A549 treated with CpdA at 1 μM for 4 hours (cell line): ENCODE results near the gene ARL14. TPM values are rescaled to one million over a fixed set of nuclear protein-coding genes. Genes with fewer than 3 reads are reported as not detected.

ENCODE experiments used
- total RNA-seq: library from RNA; stranded (reverse); fragments of 200-300 nt; extraction: Qiagen RNA extraction; gene quantifications from 5 replicates; pipeline ENCODE4 v1.2.3, GENCODE V29; 2022; ENCODE audit warnings: low read depth

ARL14 gene
- 1.1 to 1.8 TPM (median 1.2 TPM) in 5 replicates for total RNA-seq

GRCh38 chr3:160676547-160677303 lies at the start of gene ARL14:
Gene ARL14, plus strand, starts transcription at chr3:160677160. Its CDS starts 187 bp downstream, at chr3:160677347.

Other genes with a start within 250 kb of the ARL14 start
- 8.9 to 10.8 TPM (median 9.3 TPM) in 5 replicates for gene TRIM59, start 227.4 kb upstream of the ARL14 start, total RNA-seq
- gene KPNA4, start 111.6 kb upstream of the ARL14 start, total RNA-seq, result 29.6 to 34.3 TPM (median 30.6 TPM) in 5 replicates
- gene PPM1L, start 79.1 kb downstream of the ARL14 start, total RNA-seq, result 0.54 to 0.90 TPM (median 0.61 TPM) in 5 replicates